Skeletal muscle tissue (tissue), 4 donors: Measurements from ENCODE around the gene RPUSD1. TPM values are rescaled to one million over a fixed set of nuclear protein-coding genes. Genes with fewer than 3 reads are reported as not detected.
"Not testable (repeated sequence)": the region's sequence is repeated elsewhere in the genome, so short reads cannot be mapped to it uniquely, and the experiment has no call there.

Source experiments
- H3K27ac ChIP-seq: one replicate; pipeline ENCODE4 v1.7.0; 2013; ENCODE audit warnings: mild to moderate bottlenecking, low read depth, low read length, inconsistent platforms
- H3K27me3 ChIP-seq, 3 donors: one replicate each; pipeline ENCODE4 v1.7.0; 2013; ENCODE audit warnings: low read length in 3 of 3; ENCODE audit not compliant: control insufficient read depth in 3 of 3, insufficient read depth in 3 of 3
- H3K36me3 ChIP-seq, 3 donors: one replicate each; pipeline ENCODE4 v1.7.0; 2013; ENCODE audit warnings: low read length in 3 of 3; ENCODE audit not compliant: control insufficient read depth in 3 of 3, insufficient read depth in 3 of 3
- H3K4me1 ChIP-seq, 3 donors: one replicate each; pipeline ENCODE4 v1.7.0; 2013; ENCODE audit warnings: low read length in 3 of 3, mild to moderate bottlenecking in 3 of 3; ENCODE audit not compliant: control insufficient read depth in 3 of 3, insufficient read depth in 3 of 3
- H3K4me3 ChIP-seq, 3 donors: one replicate each; pipeline ENCODE4 v1.7.0; 2013; ENCODE audit warnings: low read length in 3 of 3
- H3K9ac ChIP-seq, 3 donors: one replicate each; pipeline ENCODE4 v1.7.0; 2013; ENCODE audit warnings: low read length in 3 of 3, mild to moderate bottlenecking in 3 of 3, moderate library complexity in 2 of 3, low read depth in 1 of 3
- H3K9me3 ChIP-seq, 3 donors: one replicate each; pipeline ENCODE4 v1.7.0; 2013; ENCODE audit warnings: low read length in 3 of 3; ENCODE audit not compliant: control insufficient read depth in 3 of 3
- total RNA-seq: library from RNA; depleted of rRNA; stranded (reverse); fragments of >200 nt; gene quantifications from one replicate; pipeline ENCODE4 v1.2.3, GENCODE V29; 2014
- donor health status: Osteomylitis.

Gene RPUSD1
- total RNA-seq, 1 donor from 2014 or later, result 8.9 TPM

GRCh38 chr16:751152-752006 is 36.8 kb downstream of the RPUSD1 start:
- Histone ChIP-seq H3K9me3 (no peaks in the 10 kb centered on the region), H3K4me1 (peaks cover 0 to 4% (median 0%) of the 10 kb centered on the region in 3 donors), H3K27ac (no peak overlapping the region), H3K36me3 (no peaks in the 10 kb centered on the region), H3K27me3 (peaks cover 20 to 33% (median 28%) of the 10 kb centered on the region in 3 donors), H3K4me3 (no peak overlapping the region), H3K9ac (no peak overlapping the region)

- Histone ChIP-seq H3K4me3 (no peak overlapping the region), H3K27me3 (peaks cover 17 to 30% (median 26%) of the 10 kb centered on the region in 3 donors), H3K36me3 (no peaks in the 10 kb centered on the region)
Measured at GRCh38 chr16:750485-750884, 37.7 kb downstream of the RPUSD1 start.

GRCh38 chr16:749010-749409 is 39.2 kb downstream of the RPUSD1 start:
- peaks cover 0 to 4% (median 0%) of the 10 kb centered on the region in 3 donors for H3K4me1 ChIP-seq
- H3K9ac ChIP-seq, result no peak overlapping the region
- no peaks in the 10 kb centered on the region for H3K36me3 ChIP-seq
- no peaks in the 10 kb centered on the region for H3K9me3 ChIP-seq
- H3K4me3 ChIP-seq, result no peak overlapping the region
- no peak overlapping the region for H3K27ac ChIP-seq
- peaks cover 20 to 31% (median 26%) of the 10 kb centered on the region in 3 donors for H3K27me3 ChIP-seq

More at GRCh38 chr16:750485-750884, 37.7 kb downstream of the RPUSD1 start:
- H3K4me1 ChIP-seq, result peaks cover 0 to 4% (median 0%) of the 10 kb centered on the region in 3 donors
- no peak overlapping the region for H3K27ac ChIP-seq
- no peak overlapping the region for H3K9ac ChIP-seq
- no peaks in the 10 kb centered on the region for H3K9me3 ChIP-seq

GRCh38 chr16:747978-748746 is 40.0 kb downstream of the RPUSD1 start:
- peaks cover 17 to 33% (median 20%) of the 10 kb centered on the region in 3 donors for H3K27me3 ChIP-seq
- no peaks in the 10 kb centered on the region for H3K9me3 ChIP-seq
- no peak overlapping the region for H3K4me3 ChIP-seq
- no peaks in the 10 kb centered on the region for H3K36me3 ChIP-seq
- H3K27ac ChIP-seq, result no peak overlapping the region
- H3K9ac ChIP-seq, result no peak overlapping the region
- peaks cover 0 to 4% (median 0%) of the 10 kb centered on the region in 3 donors for H3K4me1 ChIP-seq

GRCh38 chr16:746637-747036 is 41.5 kb downstream of the RPUSD1 start:
- Histone ChIP-seq H3K36me3 (no peaks in the 10 kb centered on the region), H3K9me3 (no peaks in the 10 kb centered on the region), H3K27ac (no peak overlapping the region), H3K27me3 (peaks cover 8 to 27% (median 10%) of the 10 kb centered on the region in 3 donors), H3K9ac (no peak overlapping the region), H3K4me1 (no peaks in the 10 kb centered on the region), H3K4me3 (no peak overlapping the region)

- no peak overlapping the region for H3K27ac ChIP-seq
- peaks cover 3 to 4% (median 3%) of the 10 kb centered on the region in 3 donors for H3K4me1 ChIP-seq
- no peaks in the 10 kb centered on the region for H3K9me3 ChIP-seq
- H3K9ac ChIP-seq, result no peak overlapping the region
- peaks cover 0 to 19% (median 4%) of the 10 kb centered on the region in 3 donors for H3K27me3 ChIP-seq
- no peak overlapping the region for H3K4me3 ChIP-seq
- H3K36me3 ChIP-seq, result no peaks in the 10 kb centered on the region
Measured at GRCh38 chr16:745739-746138, 42.4 kb downstream of the RPUSD1 start.

- Histone ChIP-seq H3K27ac (no peak overlapping the region), H3K4me3 (no peak overlapping the region), H3K9ac (no peak overlapping the region), H3K4me1 (peaks cover 13 to 16% (median 14%) of the 10 kb centered on the region in 3 donors), H3K27me3 (peaks cover 0 to 15% (median 4%) of the 10 kb centered on the region in 3 donors), H3K9me3 (no peaks in the 10 kb centered on the region), H3K36me3 (peaks cover 0 to 6% (median 3%) of the 10 kb centered on the region in 3 donors)
Measured at GRCh38 chr16:743794-744500, 44.2 kb downstream of the RPUSD1 start.

- not testable (repeated sequence) for H3K9me3 ChIP-seq, H3K4me3 ChIP-seq, H3K27ac ChIP-seq, H3K9ac ChIP-seq, H3K36me3 ChIP-seq
- Histone ChIP-seq H3K4me1 (peaks cover 13 to 16% (median 14%) of the 10 kb centered on the region in 3 donors), H3K27me3 (peaks cover 0 to 15% (median 4%) of the 10 kb centered on the region in 3 donors)
Measured at GRCh38 chr16:742894-743293, 45.3 kb downstream of the RPUSD1 start.

GRCh38 chr16:741986-742629 is 46.1 kb downstream of the RPUSD1 start:
- Histone ChIP-seq H3K4me3 (no peak overlapping the region), H3K9ac (no peak overlapping the region), H3K27ac (no peak overlapping the region), H3K4me1 (peaks cover 13 to 16% (median 14%) of the 10 kb centered on the region in 3 donors), H3K9me3 (no peaks in the 10 kb centered on the region), H3K36me3 (peaks cover 10 to 15% (median 10%) of the 10 kb centered on the region in 3 donors), H3K27me3 (peaks cover 0 to 15% (median 4%) of the 10 kb centered on the region in 3 donors)
